Adrenal gland (tissue), 12 donors: ENCODE results near the gene SESTD1. TPM values are rescaled to one million over a fixed set of nuclear protein-coding genes. Genes with fewer than 3 reads are reported as not detected.
"Not testable (repeated sequence)": the region's sequence is repeated elsewhere in the genome, so short reads cannot be mapped to it uniquely, and the experiment has no call there.

Experiments
- DNase-seq, 7 donors: peaks; one replicate each; pipeline ENCODE4 v3.0.0-alpha.2; 2019 to 2020
- H3K27ac ChIP-seq, 5 donors: fragments of 200-600 bp; sonication (generic) in 4 of 5; 1 replicate in 3 of 5; 2 replicates in 2 of 5; pipeline versions ENCODE4 v1.5.1 to v1.8.0; 2016 to 2020; ENCODE audit warnings: mild to moderate bottlenecking in 1 of 5
- H3K27me3 ChIP-seq: fragments of 200-600 bp; 2 replicates; pipeline ENCODE4 v1.8.0; 2021
- H3K36me3 ChIP-seq, 2 donors: fragments of 200-600 bp; replicated peaks in 1 of 2; 1 replicate in 1 of 2; 2 replicates in 1 of 2; pipeline versions ENCODE4 v1.5.1 to v1.8.0; 2018 to 2022
- H3K4me1 ChIP-seq, 2 donors: fragments of 200-600 bp; replicated peaks in 1 of 2; 1 replicate in 1 of 2; 2 replicates in 1 of 2; pipeline versions ENCODE4 v1.5.1 to v1.8.0; 2018 to 2021
- H3K4me3 ChIP-seq, 4 donors: fragments of 200-600 bp; sonication (generic) in 3 of 4; one replicate each; pipeline ENCODE4 v1.5.1; 2016 to 2018
- H3K9me3 ChIP-seq, 3 donors: fragments of 200-600 bp; sonication (generic) in 1 of 3; replicated peaks in 1 of 3; 1 replicate in 2 of 3; 2 replicates in 1 of 3; pipeline versions ENCODE4 v1.5.1 to v1.8.0; 2016 to 2021
- POLR2A ChIP-seq, 2 donors: fragments of 450-650 bp; IDR thresholded peaks; one replicate each; pipeline ENCODE4 v1.6.1; 2017; ENCODE audit warnings: antibody characterized with exemption in 2 of 2, mild to moderate bottlenecking in 2 of 2, moderate library complexity in 1 of 2
- WGBS, 4 donors: extraction: QIAGEN DNeasy Blood & Tissue Kit in 2 of 4; methylation state at CpG; one replicate each; pipeline versions ENCODE4 v1.1.5 to v1.1.7; 2013 to 2017; 5-methylcytosine and 5-hydroxymethylcytosine counted together
- intact Hi-C, 2 donors: fragments of 100-400 bp; cut with DNase I; formaldehyde crosslinking; loops; one replicate each; pipeline versions ENCODE4 v1.14.1 to v1.15.0; 2022 to 2023
- polyA plus RNA-seq, 3 donors: library from polyadenylated mRNA; stranded (reverse); fragments of 200-250 nt in 2 of 3; fragments of 350-450 nt in 1 of 3; fragmentation: Illumina TruSeq in 1 of 3; extraction: RNeasy Lipid Tissue Mini Kit (QIAGEN cat#74804) in 1 of 3; gene quantifications; one replicate each; pipeline ENCODE4 v1.2.3, GENCODE V29; 2013 to 2014
- total RNA-seq, 9 donors: library from RNA; depleted of rRNA in 4 of 9; stranded (reverse); fragments of >200 nt in 4 of 9; fragments of 120-200 nt in 1 of 9; fragmentation: NEBNext Ultra II Directional in 1 of 9; extraction: Animal tissue kit (Norgen Biotek cat#: 25700) in 1 of 9; gene quantifications; one replicate each; pipeline versions ENCODE4 v1.1.0 to v1.2.4, GENCODE V29; 2013 to 2023
- TF ChIP-seq, protein P1 (sequence below), 6 experiments: fragments of 450-650 bp in 4 of 6; fragments of 200-600 bp in 2 of 6; sonication (generic) in 1 of 6; IDR thresholded peaks; 1 replicate in 5 of 6; 2 replicates in 1 of 6; pipeline versions ENCODE4 v1.5.1 to v1.8.0; 2016 to 2021; ENCODE audit warnings: antibody characterized with exemption in 6 of 6, mild to moderate bottlenecking in 2 of 6, moderate library complexity in 1 of 6
- donor health status: healthy with polysubstance abuse.
- donor health status: Bipolar disorder and iron deficiency.
- donor health status: DM: yes; HTN: yes; CAD: no.
- donor health status: DM: no; HTN: no; CAD: no.
- donor health status: DM: no; HTN: no; CAD: no.
- donor health status: DM: yes; HTN: yes; CAD: no.

The SESTD1 gene
- total and polyA plus RNA-seq, 12 donors: 4.7 to 28.2 (median 14.8) TPM

DNA sequence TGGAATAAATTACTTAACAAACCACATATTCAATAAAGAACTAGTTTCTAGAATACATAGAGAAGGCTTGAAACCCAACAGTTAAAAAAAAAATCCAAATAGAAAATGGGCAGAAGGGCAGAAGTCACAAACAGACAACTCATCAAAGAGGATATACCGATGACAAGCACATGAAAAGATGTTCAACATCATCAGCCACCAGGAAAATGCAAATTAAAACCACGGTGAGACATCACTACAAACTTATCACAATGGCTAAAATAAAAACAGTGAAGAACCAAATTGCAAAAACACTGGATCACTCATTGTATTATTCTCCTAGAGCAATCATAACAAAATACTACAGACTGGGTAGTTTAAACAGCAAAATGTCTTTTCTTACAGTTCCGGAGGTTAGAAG lies 14.5 kb downstream of the SESTD1 start:
- Histone ChIP-seq H3K4me1 (no peaks in the 10 kb centered on the region), H3K27ac (no peak overlapping the region), H3K27me3 (no peaks in the 10 kb centered on the region), H3K9me3 (no peaks in the 10 kb centered on the region), H3K4me3 (no peak overlapping the region), H3K36me3 (no peaks in the 10 kb centered on the region)
- DNase-seq: no peak
- intact Hi-C loops: no loop called here
- 85 to 93% (median 90%) methylated on average over 3 of the region's 3 CpGs for WGBS, 4 donors
- TF ChIP-seq POLR2A (IDR thresholded peaks at IDR 0.05): no peak
- TF ChIP-seq, protein P1, sequence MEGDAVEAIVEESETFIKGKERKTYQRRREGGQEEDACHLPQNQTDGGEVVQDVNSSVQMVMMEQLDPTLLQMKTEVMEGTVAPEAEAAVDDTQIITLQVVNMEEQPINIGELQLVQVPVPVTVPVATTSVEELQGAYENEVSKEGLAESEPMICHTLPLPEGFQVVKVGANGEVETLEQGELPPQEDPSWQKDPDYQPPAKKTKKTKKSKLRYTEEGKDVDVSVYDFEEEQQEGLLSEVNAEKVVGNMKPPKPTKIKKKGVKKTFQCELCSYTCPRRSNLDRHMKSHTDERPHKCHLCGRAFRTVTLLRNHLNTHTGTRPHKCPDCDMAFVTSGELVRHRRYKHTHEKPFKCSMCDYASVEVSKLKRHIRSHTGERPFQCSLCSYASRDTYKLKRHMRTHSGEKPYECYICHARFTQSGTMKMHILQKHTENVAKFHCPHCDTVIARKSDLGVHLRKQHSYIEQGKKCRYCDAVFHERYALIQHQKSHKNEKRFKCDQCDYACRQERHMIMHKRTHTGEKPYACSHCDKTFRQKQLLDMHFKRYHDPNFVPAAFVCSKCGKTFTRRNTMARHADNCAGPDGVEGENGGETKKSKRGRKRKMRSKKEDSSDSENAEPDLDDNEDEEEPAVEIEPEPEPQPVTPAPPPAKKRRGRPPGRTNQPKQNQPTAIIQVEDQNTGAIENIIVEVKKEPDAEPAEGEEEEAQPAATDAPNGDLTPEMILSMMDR (IDR thresholded peaks at IDR 0.05): no peak

DNA sequence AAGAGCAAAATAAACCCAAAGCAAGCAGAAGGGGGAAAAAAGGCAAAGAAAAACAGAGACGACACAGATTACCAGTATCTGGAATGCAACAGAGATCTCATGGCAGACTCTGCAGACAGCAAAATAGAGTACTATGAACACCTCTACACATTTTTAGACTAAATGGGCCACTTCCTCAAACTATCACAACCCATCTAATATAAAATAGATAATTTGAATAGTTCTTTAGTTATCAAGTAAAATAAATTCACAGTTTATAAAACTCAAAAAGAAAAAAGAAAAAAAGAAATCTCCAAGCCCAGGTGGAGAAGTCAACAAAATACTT lies 16.6 kb downstream of the SESTD1 start:
- no peaks in the 10 kb centered on the region for H3K27me3 ChIP-seq
- H3K4me3 ChIP-seq: no peak overlapping the region
- H3K4me1 ChIP-seq: no peaks in the 10 kb centered on the region
- WGBS, 4 donors: 76 to 84% (median 80%) methylated on average over 1 of the region's 1 CpG
- no peaks in the 10 kb centered on the region for H3K9me3 ChIP-seq
- TF ChIP-seq POLR2A (IDR thresholded peaks at IDR 0.05): no peak
- TF ChIP-seq, protein P1 (IDR thresholded peaks at IDR 0.05): no peak
- DNase-seq: no peak
- intact Hi-C loops: no loop called here
- H3K27ac ChIP-seq: no peak overlapping the region
- H3K36me3 ChIP-seq: no peaks in the 10 kb centered on the region

- Histone ChIP-seq H3K36me3 (no peaks in the 10 kb centered on the region), H3K9me3 (no peaks in the 10 kb centered on the region), H3K4me3 (no peak overlapping the region), H3K27me3 (no peaks in the 10 kb centered on the region), H3K4me1 (no peaks in the 10 kb centered on the region), H3K27ac (no peak overlapping the region)
- no peak for DNase-seq
- TF ChIP-seq, protein P1 (IDR thresholded peaks at IDR 0.05): no peak
- TF ChIP-seq POLR2A (IDR thresholded peaks at IDR 0.05): no peak
- intact Hi-C loops: no loop called here
- 60 to 91% (median 87%) methylated on average over 2 of the region's 2 CpGs for WGBS, 4 donors
Observed at GRCh38 chr2:179247318-179248023, 17.2 kb downstream of the SESTD1 start.

- H3K4me3 ChIP-seq, intact Hi-C loops, H3K27me3 ChIP-seq, H3K4me1 ChIP-seq, H3K36me3 ChIP-seq, H3K27ac ChIP-seq, DNase-seq, H3K9me3 ChIP-seq: not testable (repeated sequence)
- WGBS, 4 donors: 87 to 97% (median 92%) methylated on average over 10 of the region's 10 CpGs
Observed at GRCh38 chr2:179245843-179246242, 18.8 kb downstream of the SESTD1 start.

- no peak overlapping the region for H3K27ac ChIP-seq
- WGBS, 4 donors: 91 to 100% (median 95%) methylated on average over 1 of the region's 1 CpG
- intact Hi-C loops: no loop called here
Observed at GRCh38 chr2:179243046-179243445, 21.6 kb downstream of the SESTD1 start.

More at GRCh38 chr2:179243046-179243445, 21.6 kb downstream of the SESTD1 start:
- no peaks in the 10 kb centered on the region for H3K27me3 ChIP-seq
- H3K36me3 ChIP-seq: no peaks in the 10 kb centered on the region
- no peaks in the 10 kb centered on the region for H3K9me3 ChIP-seq
- DNase-seq: no peak
- TF ChIP-seq, protein P1 (IDR thresholded peaks at IDR 0.05): no peak
- no peak for TF ChIP-seq POLR2A (IDR thresholded peaks at IDR 0.05)
- H3K4me3 ChIP-seq: no peak overlapping the region
- peaks cover 11 to 21% of the 10 kb centered on the region in 2 donors for H3K4me1 ChIP-seq
